ENCODE data around the gene NAA35.
"Not testable (repeated sequence)": the region's sequence is repeated elsewhere in the genome, so short reads cannot be mapped to it uniquely, and the experiment has no call there.

NAA35 gene

GRCh38 chr9:85940832-85941621 lies at the start of gene NAA35:
Gene NAA35, plus strand, starts transcription at chr9:85941146. Its CDS starts 1,014 bp downstream, at chr9:85942160.
- peak; percentile 99 for DNase-seq

GRCh38 chr9:85892401-85892800 lies 48.5 kb upstream of the NAA35 start:
- DNase-seq, result no peak

GRCh38 chr9:85895685-85896084 lies 45.3 kb upstream of the NAA35 start:
- no peak for DNase-seq

- no peak for DNase-seq
Observed at GRCh38 chr9:85897848-85898247, 43.1 kb upstream of the NAA35 start.

- DNase-seq, result no peak
Observed at GRCh38 chr9:85898332-85898731, 42.6 kb upstream of the NAA35 start.

- DNase-seq, result no peak
Observed at GRCh38 chr9:85899388-85899787, 41.6 kb upstream of the NAA35 start.

- no peak for DNase-seq
Observed at GRCh38 chr9:85900504-85901201, 40.3 kb upstream of the NAA35 start.

GRCh38 chr9:85904975-85905374 lies 36.0 kb upstream of the NAA35 start:
- no peak for DNase-seq

GRCh38 chr9:85905957-85906356 lies 35.0 kb upstream of the NAA35 start:
- DNase-seq, result no peak

GRCh38 chr9:85909390-85909789 lies 31.6 kb upstream of the NAA35 start:
- no peak for DNase-seq

GRCh38 chr9:85914108-85914507 lies 26.8 kb upstream of the NAA35 start:
- DNase-seq, result no peak

- no peak for DNase-seq
Observed at GRCh38 chr9:85917756-85918155, 23.2 kb upstream of the NAA35 start.

GRCh38 chr9:85925493-85925892 lies 15.5 kb upstream of the NAA35 start:
- DNase-seq, result no peak

GRCh38 chr9:85927076-85927475 lies 13.9 kb upstream of the NAA35 start:
- no peak for DNase-seq

- no peak for DNase-seq
Observed at GRCh38 chr9:85931495-85931894, 9.5 kb upstream of the NAA35 start.

GRCh38 chr9:85935950-85936349 lies 5.0 kb upstream of the NAA35 start:
- DNase-seq, result not testable (repeated sequence)

GRCh38 chr9:85940275-85940831 lies 593 bp upstream of the NAA35 start:
- DNase-seq, result no peak

- no peak for DNase-seq
Observed at GRCh38 chr9:85941622-85941940, 635 bp downstream of the NAA35 start.

GRCh38 chr9:85941966-85942912 lies 1.3 kb downstream of the NAA35 start:
- DNase-seq, result no peak

GRCh38 chr9:85942913-85943709 lies 2.2 kb downstream of the NAA35 start:
- DNase-seq, result no peak

GRCh38 chr9:85943757-85944430 lies 2.9 kb downstream of the NAA35 start:
- no peak for DNase-seq

GRCh38 chr9:85944672-85945071 lies 3.7 kb downstream of the NAA35 start:
- DNase-seq, result no peak
